Chondrocyte (in vitro differentiated cells): ENCODE data around the gene SLC26A6. TPM values are rescaled to one million over a fixed set of nuclear protein-coding genes. Genes with fewer than 3 reads are reported as not detected.

ENCODE experiments used
- DNase-seq: peaks from one replicate; pipeline ENCODE4 v3.0.0; 2021; ENCODE audit warnings: mixed read lengths, low spot score
- H3K27ac Mint-ChIP-seq: one replicate; pipeline ENCODE4 v1.8.0; 2021; ENCODE audit warnings: mild to moderate bottlenecking, moderate library complexity, mixed read lengths; ENCODE audit not compliant: unreplicated experiment
- H3K27me3 Mint-ChIP-seq: 2 replicates; pipeline ENCODE4 v1.8.0; 2021; ENCODE audit warnings: low read depth, mixed read lengths
- H3K36me3 Mint-ChIP-seq: 2 replicates; pipeline ENCODE4 v1.8.0; 2021; ENCODE audit warnings: low read depth, mixed read lengths
- H3K4me1 Mint-ChIP-seq: 2 replicates; pipeline ENCODE4 v1.8.0; 2021; ENCODE audit warnings: low read depth, mild to moderate bottlenecking, mixed read lengths
- H3K4me3 Mint-ChIP-seq: one replicate; pipeline ENCODE4 v1.8.0; 2021; ENCODE audit warnings: mild to moderate bottlenecking, moderate library complexity, mixed read lengths; ENCODE audit not compliant: unreplicated experiment
- H3K9me3 Mint-ChIP-seq: 2 replicates; pipeline ENCODE4 v1.8.0; 2021; ENCODE audit warnings: low read depth, mixed read lengths
- CTCF ChIP-seq: fragments of 200-600 bp; sonication (generic); IDR thresholded peaks from 2 replicates; pipeline ENCODE4 v1.5.0; 2021; ENCODE audit warnings: antibody characterized with exemption, mild to moderate bottlenecking, moderate library complexity
- total RNA-seq: library from RNA; stranded (reverse); gene quantifications from 3 replicates; pipeline ENCODE4 v1.2.1, GENCODE V29; 2021

SLC26A6 gene
- total RNA-seq, 1 donor from 2014 or later: 70.5 TPM

GRCh38 chr3:48650723-48651122 is 15.5 kb upstream of the SLC26A6 start:
- H3K9me3 Mint-ChIP-seq: no peaks in the 10 kb centered on the region
- peaks cover 5% of the 10 kb centered on the region for H3K4me1 Mint-ChIP-seq
- TF ChIP-seq CTCF: no peak
- DNase-seq: no peak
- no peak overlapping the region for H3K4me3 Mint-ChIP-seq
- no peak overlapping the region for H3K27ac Mint-ChIP-seq
- peaks cover 22% of the 10 kb centered on the region for H3K36me3 Mint-ChIP-seq
- H3K27me3 Mint-ChIP-seq: no peaks in the 10 kb centered on the region

GRCh38 chr3:48648188-48648850 is 13.1 kb upstream of the SLC26A6 start:
- no peaks in the 10 kb centered on the region for H3K27me3 Mint-ChIP-seq
- H3K36me3 Mint-ChIP-seq: peaks cover 22% of the 10 kb centered on the region

GRCh38 chr3:48647714-48648113 is 12.5 kb upstream of the SLC26A6 start:
- no peaks in the 10 kb centered on the region for H3K4me1 Mint-ChIP-seq
- DNase-seq: no peak
- H3K4me3 Mint-ChIP-seq: no peak overlapping the region
- no peaks in the 10 kb centered on the region for H3K27me3 Mint-ChIP-seq
- H3K9me3 Mint-ChIP-seq: no peaks in the 10 kb centered on the region
- H3K36me3 Mint-ChIP-seq: peaks cover 18% of the 10 kb centered on the region
- no peak overlapping the region for H3K27ac Mint-ChIP-seq
- no peak for TF ChIP-seq CTCF

More at GRCh38 chr3:48648188-48648850, 13.1 kb upstream of the SLC26A6 start:
- H3K4me1 Mint-ChIP-seq: no peaks in the 10 kb centered on the region
- no peak overlapping the region for H3K4me3 Mint-ChIP-seq
- TF ChIP-seq CTCF: no peak
- no peak overlapping the region for H3K27ac Mint-ChIP-seq
- DNase-seq: no peak
- no peaks in the 10 kb centered on the region for H3K9me3 Mint-ChIP-seq

GRCh38 chr3:48644898-48645760 is 9.9 kb upstream of the SLC26A6 start:
- DNase-seq: no peak
- Mint-ChIP-seq H3K27me3 (no peaks in the 10 kb centered on the region), H3K4me3 (no peak overlapping the region), H3K27ac (no peak overlapping the region), H3K4me1 (no peaks in the 10 kb centered on the region), H3K9me3 (no peaks in the 10 kb centered on the region), H3K36me3 (peaks cover 18% of the 10 kb centered on the region)
- TF ChIP-seq CTCF: no peak

GRCh38 chr3:48642605-48643004 is 7.3 kb upstream of the SLC26A6 start:
- Mint-ChIP-seq H3K36me3 (peaks cover 22% of the 10 kb centered on the region), H3K4me1 (no peaks in the 10 kb centered on the region)
- TF ChIP-seq CTCF: no peak

More at GRCh38 chr3:48642605-48643004, 7.3 kb upstream of the SLC26A6 start:
- no peak overlapping the region for H3K27ac Mint-ChIP-seq
- H3K4me3 Mint-ChIP-seq: no peak overlapping the region
- DNase-seq: no peak
- H3K9me3 Mint-ChIP-seq: no peaks in the 10 kb centered on the region
- H3K27me3 Mint-ChIP-seq: no peaks in the 10 kb centered on the region
